NB4 (cell line): ENCODE measurements around the gene DYNC1I1.

Experiments
- DNase-seq: peaks from one replicate; pipeline ENCODE4 v3.0.0; 2010; ENCODE audit warnings: low read depth
- H3K4me3 ChIP-seq: one replicate; pipeline ENCODE4 v1.5.1; 2011; ENCODE audit warnings: mild to moderate bottlenecking, low read depth, low read length, moderate library complexity
- CTCF ChIP-seq: IDR thresholded peaks from one replicate; pipeline ENCODE4 v1.5.1; 2012; ENCODE audit warnings: low read depth, low read length
- MAX ChIP-seq: IDR thresholded peaks from 2 replicates; pipeline ENCODE4 v1.6.1; 2011; ENCODE audit warnings: low read depth, low read length
- MYC ChIP-seq: IDR thresholded peaks from 2 replicates; pipeline ENCODE4 v1.6.1; 2011; ENCODE audit warnings: low read depth, low read length
- POLR2A ChIP-seq: IDR thresholded peaks from 2 replicates; pipeline ENCODE4 v1.6.1; 2011; ENCODE audit warnings: mild to moderate bottlenecking; ENCODE audit not compliant: insufficient read length; ENCODE audit errors: extremely low read depth

Gene DYNC1I1

GRCh38 chr7:96045919-96046318 is 273.6 kb downstream of the DYNC1I1 start:
- TF ChIP-seq CTCF, result no peak
- TF ChIP-seq POLR2A, result no peak
- no peak for TF ChIP-seq MAX
- no peak for TF ChIP-seq MYC
- H3K4me3 ChIP-seq, result no peak overlapping the region
- no peak for DNase-seq

GRCh38 chr7:96052289-96052688 is 279.9 kb downstream of the DYNC1I1 start:
- no peak for DNase-seq
- no peak for TF ChIP-seq MYC
- no peak for TF ChIP-seq MAX
- TF ChIP-seq POLR2A, result no peak
- no peak for TF ChIP-seq CTCF
- H3K4me3 ChIP-seq, result no peak overlapping the region

GRCh38 chr7:96052860-96053470 is 280.6 kb downstream of the DYNC1I1 start:
- no peak for DNase-seq
- H3K4me3 ChIP-seq, result no peak overlapping the region
- TF ChIP-seq POLR2A (no peak), MYC (no peak), MAX (no peak), CTCF (no peak)

- TF ChIP-seq POLR2A, result no peak
- TF ChIP-seq MYC, result no peak
- no peak for TF ChIP-seq MAX
- no peak for TF ChIP-seq CTCF
- H3K4me3 ChIP-seq, result no peak overlapping the region
- no peak for DNase-seq
Measured at GRCh38 chr7:96055717-96056116, 283.4 kb downstream of the DYNC1I1 start.

GRCh38 chr7:96059075-96059474 is 286.7 kb downstream of the DYNC1I1 start:
- no peak overlapping the region for H3K4me3 ChIP-seq
- DNase-seq, result no peak
- TF ChIP-seq MAX (no peak), POLR2A (no peak)

GRCh38 chr7:96061009-96061408 is 288.7 kb downstream of the DYNC1I1 start:
- no peak overlapping the region for H3K4me3 ChIP-seq
- TF ChIP-seq POLR2A (no peak), MYC (no peak), MAX (no peak), CTCF (no peak)
- no peak for DNase-seq
